ENCODE results near the gene ZNF608.

Gene ZNF608

GRCh38 chr5:124736082-124736804, 10.2 kb downstream of the ZNF608 start:
- Histone ChIP-seq H3K9ac (ENCODE audit: insufficient read length) (no peak overlapping the region), H3K36me3 (ENCODE audit: insufficient read depth, low read length) (no peaks in the 10 kb centered on the region), H3K4me3 (peak overlapping the region; percentile 69), H3K9me3 (ENCODE audit: low read depth, low read length) (no peaks in the 10 kb centered on the region), H3K27ac (no peak overlapping the region)
- no peak for DNase-seq (ENCODE audit: low read depth, low spot score)
- TF ChIP-seq POLR2AphosphoS5 (IDR thresholded peaks at IDR 0.05; ENCODE audit: borderline replicate concordance, low read depth, low read length) (no peak), FOXP2 (optimal IDR thresholded peaks at IDR 0.05; ENCODE audit: control extremely low read depth, extremely low read length, insufficient read depth) (no peak)

- H3K4me3 ChIP-seq: peak overlapping the region; percentile 69
- H3K9ac ChIP-seq (ENCODE audit: insufficient read length): no peak overlapping the region
- H3K36me3 ChIP-seq (ENCODE audit: insufficient read depth, low read length): no peaks in the 10 kb centered on the region
- H3K9me3 ChIP-seq (ENCODE audit: low read depth, low read length): no peaks in the 10 kb centered on the region
- no peak overlapping the region; the same call in 1 of the 2 replicates for H3K27ac ChIP-seq
- TF ChIP-seq FOXP2 (optimal IDR thresholded peaks at IDR 0.05; ENCODE audit: control extremely low read depth, extremely low read length, insufficient read depth) (peak; percentile 88), POLR2AphosphoS5 (IDR thresholded peaks at IDR 0.05; ENCODE audit: borderline replicate concordance, low read depth, low read length) (peak; percentile 85; the same call in 1 of the 2 replicates), EZH2 (IDR thresholded peaks at IDR 0.05) (no peak)
- peak; percentile 99 for DNase-seq (ENCODE audit: low read depth, low spot score)
Observed at GRCh38 chr5:124735169-124735858, 11.1 kb downstream of the ZNF608 start.

GRCh38 chr5:124734574-124735168, 11.8 kb downstream of the ZNF608 start:
- TF ChIP-seq FOXP2 (optimal IDR thresholded peaks at IDR 0.05; ENCODE audit: control extremely low read depth, extremely low read length, insufficient read depth): no peak
- no peak for TF ChIP-seq POLR2AphosphoS5 (IDR thresholded peaks at IDR 0.05; ENCODE audit: borderline replicate concordance, low read depth, low read length)
- no peak for TF ChIP-seq EZH2 (IDR thresholded peaks at IDR 0.05)
- Histone ChIP-seq H3K9ac (ENCODE audit: insufficient read length) (no peak overlapping the region), H3K27ac (peak overlapping the region; percentile 11; the same call in 1 of the 2 replicates), H3K4me3 (peak overlapping the region; percentile 69), H3K36me3 (ENCODE audit: insufficient read depth, low read length) (no peaks in the 10 kb centered on the region), H3K9me3 (ENCODE audit: low read depth, low read length) (no peaks in the 10 kb centered on the region)
- no peak for DNase-seq (ENCODE audit: low read depth, low spot score)

GRCh38 chr5:124733329-124733650, 13.1 kb downstream of the ZNF608 start:
- DNase-seq (ENCODE audit: low read depth, low spot score): no peak
- no peak for TF ChIP-seq EZH2 (IDR thresholded peaks at IDR 0.05)
- no peaks in the 10 kb centered on the region for H3K9me3 ChIP-seq (ENCODE audit: low read depth, low read length)
- no peak overlapping the region for H3K9ac ChIP-seq (ENCODE audit: insufficient read length)
- H3K4me3 ChIP-seq: 0 out of 2 replicates have a peak overlapping the region, but pooled peaks have one; percentile 10
- no peak overlapping the region for H3K27ac ChIP-seq
- no peaks in the 10 kb centered on the region for H3K36me3 ChIP-seq (ENCODE audit: insufficient read depth, low read length)

- H3K9me3 ChIP-seq (ENCODE audit: low read depth, low read length): no peaks in the 10 kb centered on the region
- no peak overlapping the region for H3K27ac ChIP-seq
- TF ChIP-seq EZH2 (IDR thresholded peaks at IDR 0.05): no peak
- no peak for TF ChIP-seq FOXP2 (optimal IDR thresholded peaks at IDR 0.05; ENCODE audit: control extremely low read depth, extremely low read length, insufficient read depth)
- TF ChIP-seq POLR2AphosphoS5 (IDR thresholded peaks at IDR 0.05; ENCODE audit: borderline replicate concordance, low read depth, low read length): no peak
- no peak overlapping the region for H3K9ac ChIP-seq (ENCODE audit: insufficient read length)
- DNase-seq (ENCODE audit: low read depth, low spot score): no peak
- no peaks in the 10 kb centered on the region for H3K36me3 ChIP-seq (ENCODE audit: insufficient read depth, low read length)
- 0 out of 2 replicates have a peak overlapping the region, but pooled peaks have one; percentile 10 for H3K4me3 ChIP-seq
Observed at GRCh38 chr5:124732428-124733328, 13.8 kb downstream of the ZNF608 start.

GRCh38 chr5:124730381-124730780, 16.1 kb downstream of the ZNF608 start:
- Histone ChIP-seq H3K9me3 (ENCODE audit: low read depth, low read length) (no peaks in the 10 kb centered on the region), H3K4me3 (0 out of 2 replicates have a peak overlapping the region, but pooled peaks have one; percentile 46), H3K27ac (no peak overlapping the region), H3K9ac (ENCODE audit: insufficient read length) (no peak overlapping the region), H3K36me3 (ENCODE audit: insufficient read depth, low read length) (no peaks in the 10 kb centered on the region)
- no peak for TF ChIP-seq EZH2 (IDR thresholded peaks at IDR 0.05)
- no peak for DNase-seq (ENCODE audit: low read depth, low spot score)

- no peaks in the 10 kb centered on the region for H3K36me3 ChIP-seq (ENCODE audit: insufficient read depth, low read length)
- TF ChIP-seq POLR2AphosphoS5 (IDR thresholded peaks at IDR 0.05; ENCODE audit: borderline replicate concordance, low read depth, low read length): no peak; the same call in 1 of the 2 replicates
- peak; percentile 77 for TF ChIP-seq FOXP2 (optimal IDR thresholded peaks at IDR 0.05; ENCODE audit: control extremely low read depth, extremely low read length, insufficient read depth)
- peak overlapping the region; percentile 46; the same call in 1 of the 2 replicates for H3K4me3 ChIP-seq
- no peak overlapping the region for H3K9ac ChIP-seq (ENCODE audit: insufficient read length)
- no peaks in the 10 kb centered on the region for H3K9me3 ChIP-seq (ENCODE audit: low read depth, low read length)
- DNase-seq (ENCODE audit: low read depth, low spot score): no peak
- H3K27ac ChIP-seq: no peak overlapping the region
Observed at GRCh38 chr5:124729720-124730359, 16.6 kb downstream of the ZNF608 start.
